Hepatocyte (in vitro differentiated cells): ENCODE data around the gene AGBL1.

Experiments
- CTCF ChIP-seq: fragments of 200-600 bp; sonication (generic); IDR thresholded peaks from 2 replicates; pipeline ENCODE4 v1.5.1; 2016; ENCODE audit warnings: antibody characterized with exemption, mild to moderate bottlenecking; ENCODE audit not compliant: poor library complexity
- EZH2 ChIP-seq: fragments of 200-600 bp; sonication (generic); IDR thresholded peaks from 2 replicates; pipeline ENCODE4 v1.6.1; 2016; ENCODE audit warnings: antibody characterized with exemption, mild to moderate bottlenecking, borderline replicate concordance
- EZH2phosphoT487 ChIP-seq: fragments of 200-600 bp; sonication (generic); IDR thresholded peaks from one replicate; pipeline ENCODE4 v1.6.1; 2018; ENCODE audit warnings: antibody characterized with exemption, mild to moderate bottlenecking, low read depth, moderate library complexity; ENCODE audit not compliant: unreplicated experiment, severe bottlenecking

DNA sequence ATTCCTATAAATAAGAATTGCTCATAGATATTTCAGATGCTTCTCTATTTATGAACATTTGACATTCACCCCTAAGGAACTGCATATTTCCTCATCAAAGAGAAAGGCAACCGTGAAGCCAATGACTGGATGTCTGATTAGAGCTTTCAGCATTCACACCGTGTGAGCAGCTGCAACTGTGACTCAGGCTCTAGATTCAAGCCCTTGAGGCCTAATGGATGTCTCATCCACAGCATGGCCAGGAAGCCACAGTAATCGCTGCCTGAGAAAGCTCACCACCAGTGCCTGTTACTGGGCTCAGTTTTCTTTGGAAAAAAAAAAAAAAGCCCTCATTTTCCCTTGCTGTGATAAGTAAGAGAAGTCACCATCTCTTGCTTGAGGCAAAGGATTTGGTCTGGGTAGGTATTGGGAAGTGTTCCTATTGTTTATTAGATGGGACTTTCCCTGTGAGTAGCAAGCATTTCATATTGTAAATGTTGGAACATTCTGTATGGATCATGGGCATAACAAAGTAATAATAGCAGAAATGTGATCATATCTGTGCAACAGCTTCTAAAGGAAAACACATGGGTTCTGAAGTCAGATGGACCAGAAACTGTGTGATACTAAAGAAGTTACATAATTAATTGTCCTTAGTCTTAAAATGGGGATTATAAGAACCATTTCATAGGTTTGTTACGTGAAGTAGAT is 783.7 kb downstream of the AGBL1 start:
- TF ChIP-seq CTCF = no peak
- no peak for TF ChIP-seq EZH2
- no peak for TF ChIP-seq EZH2phosphoT487
